ENCODE results near the gene HMGCL. TPM values are rescaled to one million over a fixed set of nuclear protein-coding genes. Genes with fewer than 3 reads are reported as not detected.

The HMGCL gene
- polyA plus RNA-seq, 3 donors, result 17.8 to 26.7 (median 22.1) TPM

DNA sequence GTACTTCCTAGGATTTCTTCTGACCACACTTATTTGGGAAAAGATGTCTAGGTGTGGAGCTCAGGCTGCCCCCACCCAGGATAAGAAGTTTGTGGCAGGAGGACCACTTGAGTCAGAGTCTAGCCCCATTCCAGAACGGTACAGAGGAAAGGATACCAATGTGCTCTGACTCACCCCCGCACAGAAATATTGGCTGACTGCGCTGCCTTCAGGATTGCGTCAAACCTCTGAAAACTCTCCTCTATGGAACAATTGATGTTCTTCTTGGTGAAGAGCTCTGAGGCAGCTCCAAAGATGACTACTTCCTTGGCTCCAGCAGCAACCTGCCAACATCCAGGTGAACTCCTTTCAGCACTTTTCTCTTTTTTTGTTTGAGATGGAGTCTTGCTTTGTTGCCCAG is 11.2 kb downstream of the HMGCL start:
- Mint-ChIP-seq H3K4me3 (no peak overlapping the region), H3K27me3 (ENCODE audit: low read depth in 3 of 3) (peaks cover 0 to 2% (median 0%) of the 10 kb centered on the region in 3 donors), H3K9me3 (no peaks in the 10 kb centered on the region), H3K27ac (no peak overlapping the region), H3K4me1 (peaks cover 23% of the 10 kb centered on the region), H3K36me3 (peaks cover 59 to 77% of the 10 kb centered on the region in 2 donors)
- Histone ChIP-seq H3K79me2 (ENCODE audit: insufficient read depth, low read length) (no peaks in the 10 kb centered on the region), H2AFZ (ENCODE audit: insufficient read depth, low read depth, low read length, poor library complexity, severe bottlenecking) (no peak overlapping the region), H3K4me2 (replicated peaks; ENCODE audit: extremely low read depth, low read length, poor library complexity, severe bottlenecking) (no peak overlapping the region), H3K4me3 (replicated peaks in 1 of 3; ENCODE audit: low read depth in 2 of 3, low read length in 3 of 3) (no peak overlapping the region), H4K20me1 (ENCODE audit: insufficient read depth, low read length) (no peaks in the 10 kb centered on the region), H3K9ac (ENCODE audit: insufficient read depth, low read length, poor library complexity, severe bottlenecking) (no peak overlapping the region), H3K9me3 (replicated peaks in 1 of 2; ENCODE audit: control insufficient read depth in 1 of 2, insufficient read depth in 1 of 2, low read length in 2 of 2) (no peaks in the 10 kb centered on the region), H3K27me3 (ENCODE audit: control insufficient read depth in 2 of 2, insufficient read depth in 2 of 2, low read length in 2 of 2) (no peaks in the 10 kb centered on the region), H3K4me1 (ENCODE audit: control insufficient read depth in 1 of 2, insufficient read depth in 2 of 2, low read length in 2 of 2) (peaks cover 21 to 24% of the 10 kb centered on the region in 2 donors), H3K27ac (ENCODE audit: low read depth in 1 of 2, low read length in 2 of 2) (no peak overlapping the region), H3K36me3 (replicated peaks in 1 of 2; ENCODE audit: control insufficient read depth in 1 of 2, insufficient read depth in 2 of 2, low read length in 2 of 2) (peaks cover 47 to 68% of the 10 kb centered on the region in 2 donors)
- no peak for DNase-seq
- intact Hi-C loops (cut with micrococcal nuclease), result loop anchor here (5.0 kb wide), 2 partner anchors 42 to 53 kb away; partner anchors contain the start of gene FUCA1 (in 2 of the 2)
- TF ChIP-seq, protein P1, sequence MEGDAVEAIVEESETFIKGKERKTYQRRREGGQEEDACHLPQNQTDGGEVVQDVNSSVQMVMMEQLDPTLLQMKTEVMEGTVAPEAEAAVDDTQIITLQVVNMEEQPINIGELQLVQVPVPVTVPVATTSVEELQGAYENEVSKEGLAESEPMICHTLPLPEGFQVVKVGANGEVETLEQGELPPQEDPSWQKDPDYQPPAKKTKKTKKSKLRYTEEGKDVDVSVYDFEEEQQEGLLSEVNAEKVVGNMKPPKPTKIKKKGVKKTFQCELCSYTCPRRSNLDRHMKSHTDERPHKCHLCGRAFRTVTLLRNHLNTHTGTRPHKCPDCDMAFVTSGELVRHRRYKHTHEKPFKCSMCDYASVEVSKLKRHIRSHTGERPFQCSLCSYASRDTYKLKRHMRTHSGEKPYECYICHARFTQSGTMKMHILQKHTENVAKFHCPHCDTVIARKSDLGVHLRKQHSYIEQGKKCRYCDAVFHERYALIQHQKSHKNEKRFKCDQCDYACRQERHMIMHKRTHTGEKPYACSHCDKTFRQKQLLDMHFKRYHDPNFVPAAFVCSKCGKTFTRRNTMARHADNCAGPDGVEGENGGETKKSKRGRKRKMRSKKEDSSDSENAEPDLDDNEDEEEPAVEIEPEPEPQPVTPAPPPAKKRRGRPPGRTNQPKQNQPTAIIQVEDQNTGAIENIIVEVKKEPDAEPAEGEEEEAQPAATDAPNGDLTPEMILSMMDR (IDR thresholded peaks at IDR 0.05), result no peak
- 60% methylated on average over 1 of the region's 4 CpGs for WGBS (ENCODE audit: insufficient coverage)

DNA sequence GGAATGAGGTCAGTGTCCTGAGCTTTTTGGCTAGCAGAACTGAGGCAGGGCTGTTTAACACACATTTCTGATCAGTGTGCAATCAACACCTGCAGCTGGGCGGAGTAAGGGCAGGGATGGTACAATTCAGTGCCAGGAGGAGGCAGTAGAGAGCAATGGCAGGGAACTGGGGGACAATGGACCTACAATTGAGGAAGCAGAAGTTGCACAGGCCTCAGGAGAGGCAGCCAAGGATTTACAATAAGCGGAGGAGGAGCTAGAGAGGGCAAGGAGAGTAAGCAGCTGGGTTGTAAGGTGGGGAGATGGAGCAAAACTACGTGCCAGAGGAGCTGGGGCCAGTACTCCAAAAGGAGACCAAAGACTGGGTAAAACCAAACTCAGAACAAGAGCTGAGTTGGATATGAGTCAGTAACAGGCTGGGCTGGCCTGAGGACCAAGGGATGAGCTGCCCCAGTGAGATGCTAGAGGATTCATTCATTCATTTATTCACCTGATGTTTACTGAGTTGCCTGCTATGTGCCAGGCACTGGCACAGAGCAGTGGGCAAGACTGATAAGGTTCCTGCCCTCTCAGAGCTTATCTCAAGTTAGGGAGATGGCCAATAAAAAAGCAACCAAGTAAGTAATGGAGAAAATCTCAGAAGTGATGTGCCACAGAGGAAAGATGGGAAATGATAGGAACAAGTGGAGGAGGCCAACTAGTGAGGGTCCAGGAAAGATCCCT is 14.2 kb downstream of the HMGCL start:
- no peaks in the 10 kb centered on the region for H3K27me3 ChIP-seq (ENCODE audit: control insufficient read depth in 2 of 2, insufficient read depth in 2 of 2, low read length in 2 of 2)
- H4K20me1 ChIP-seq (ENCODE audit: insufficient read depth, low read length), result no peaks in the 10 kb centered on the region
- H3K9me3 ChIP-seq (replicated peaks in 1 of 2; ENCODE audit: control insufficient read depth in 1 of 2, insufficient read depth in 1 of 2, low read length in 2 of 2), result no peaks in the 10 kb centered on the region
- H2AFZ ChIP-seq (ENCODE audit: insufficient read depth, low read depth, low read length, poor library complexity, severe bottlenecking), result peak overlapping the region; percentile 37
- H3K4me1 Mint-ChIP-seq, result peaks cover 46% of the 10 kb centered on the region
- H3K27ac Mint-ChIP-seq, result peak overlapping the region; percentile 84 to 96 (median 91)
- DNase-seq, result peak; percentile 82 to 89 (median 85)
- H3K4me2 ChIP-seq (replicated peaks; ENCODE audit: extremely low read depth, low read length, poor library complexity, severe bottlenecking), result no peak overlapping the region
- H3K79me2 ChIP-seq (ENCODE audit: insufficient read depth, low read length), result no peaks in the 10 kb centered on the region
- peak overlapping the region; percentile 49 to 83 for H3K27ac ChIP-seq (ENCODE audit: low read depth in 1 of 2, low read length in 2 of 2)
- peaks cover 20 to 40% of the 10 kb centered on the region in 2 donors for H3K36me3 ChIP-seq (replicated peaks in 1 of 2; ENCODE audit: control insufficient read depth in 1 of 2, insufficient read depth in 2 of 2, low read length in 2 of 2)
- peaks cover 46 to 49% of the 10 kb centered on the region in 2 donors for H3K4me1 ChIP-seq (ENCODE audit: control insufficient read depth in 1 of 2, insufficient read depth in 2 of 2, low read length in 2 of 2)
- intact Hi-C loops (cut with micrococcal nuclease), result loop anchor here (2.0 to 5.0 kb wide), 3 partner anchors 39 to 106 kb away; partner anchors contain the start of gene FUCA1 (in 2 of the 2)
- H3K9ac ChIP-seq (ENCODE audit: insufficient read depth, low read length, poor library complexity, severe bottlenecking), result no peak overlapping the region
- WGBS (ENCODE audit: insufficient coverage), result 19% methylated on average over 3 of the region's 3 CpGs
- H3K9me3 Mint-ChIP-seq, result no peaks in the 10 kb centered on the region
- no peak overlapping the region for H3K4me3 Mint-ChIP-seq
- peak overlapping the region in 1 of 3 experiments; percentile 27 for H3K4me3 ChIP-seq (replicated peaks in 1 of 3; ENCODE audit: low read depth in 2 of 3, low read length in 3 of 3)
- no peaks in the 10 kb centered on the region for H3K27me3 Mint-ChIP-seq (ENCODE audit: low read depth in 3 of 3)
- TF ChIP-seq, protein P1 (IDR thresholded peaks at IDR 0.05), result peak; percentile 97
- peaks cover 40 to 62% of the 10 kb centered on the region in 2 donors for H3K36me3 Mint-ChIP-seq
